GM18951 (cell line): ENCODE results near the gene RGS9.

Experiments used
- POLR2A ChIP-seq: IDR thresholded peaks from 4 replicates; pipeline ENCODE4 v1.6.1; 2011; ENCODE audit warnings: mild to moderate bottlenecking; ENCODE audit not compliant: insufficient read length, insufficient read depth; ENCODE audit errors: extremely low read depth
- in situ Hi-C: fragments of 300-500 bp; cut with MboI; formaldehyde crosslinking; loops from one replicate; pipeline ENCODE4 v1.12.0; 2022; ENCODE audit warnings: low sequenced_read_pairs, mixed read lengths, inconsistent platforms; ENCODE audit not compliant: unreplicated experiment

Gene RGS9

DNA sequence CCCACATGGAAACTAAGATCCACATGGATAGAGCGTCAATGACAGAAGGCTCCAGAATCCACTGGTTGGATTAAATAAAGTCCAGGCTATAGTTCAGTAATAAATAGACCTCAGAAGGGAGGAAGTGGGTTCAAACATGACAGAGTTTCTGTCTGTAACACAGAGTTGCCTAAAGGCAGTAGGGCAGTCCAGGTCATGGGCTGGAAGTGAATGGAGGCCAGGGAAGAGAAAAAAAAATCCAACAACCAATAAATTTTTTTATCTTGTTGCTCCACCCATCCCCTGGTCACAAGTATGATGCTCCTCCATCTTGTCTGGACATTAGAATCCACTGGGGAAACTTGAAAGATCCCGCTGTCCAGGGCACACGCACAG lies 92.4 kb downstream of the RGS9 start:
- in situ Hi-C loops, result no loop called here
- TF ChIP-seq POLR2A, result no peak

DNA sequence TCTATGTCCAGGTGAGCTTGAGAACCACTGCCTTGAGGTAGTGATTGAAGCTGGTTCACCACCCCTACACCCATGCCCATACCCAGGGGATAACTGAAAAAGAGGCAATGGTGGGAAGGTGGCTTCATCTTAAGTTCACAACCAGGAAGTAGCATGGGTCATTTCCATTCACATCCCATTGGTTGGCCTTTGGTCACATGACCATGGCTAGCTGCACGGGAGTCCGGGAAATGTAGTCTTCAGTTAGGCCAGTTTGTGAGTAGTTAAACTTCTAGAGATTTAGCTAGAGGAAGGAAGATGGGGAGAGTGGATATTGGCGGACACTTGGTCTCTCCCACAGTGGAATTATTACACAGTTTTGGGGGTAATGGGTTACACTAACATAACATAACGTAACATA lies 92.9 kb downstream of the RGS9 start:
- in situ Hi-C loops, result no loop called here
- TF ChIP-seq POLR2A, result no peak

DNA sequence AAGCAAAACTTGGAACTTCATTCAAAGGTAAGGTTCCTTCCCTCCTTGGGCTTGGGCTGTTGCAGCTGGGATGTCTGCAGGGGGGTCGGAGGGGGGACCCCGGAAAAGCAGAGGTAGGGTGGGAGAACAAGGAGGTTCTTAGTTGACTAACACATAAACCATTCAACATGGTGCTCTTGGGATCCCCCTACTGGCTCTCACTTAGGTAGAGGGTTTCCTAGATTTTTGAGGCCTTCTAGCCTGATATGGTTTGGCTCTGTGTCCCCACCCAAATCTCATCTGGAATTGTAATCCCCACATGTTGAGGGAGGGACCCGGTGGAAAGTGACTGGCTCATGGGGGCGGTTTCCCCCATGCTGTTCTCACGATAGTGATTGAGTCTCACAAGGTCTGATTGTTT lies 93.9 kb downstream of the RGS9 start:
- in situ Hi-C loops, result no loop called here
- no peak for TF ChIP-seq POLR2A

DNA sequence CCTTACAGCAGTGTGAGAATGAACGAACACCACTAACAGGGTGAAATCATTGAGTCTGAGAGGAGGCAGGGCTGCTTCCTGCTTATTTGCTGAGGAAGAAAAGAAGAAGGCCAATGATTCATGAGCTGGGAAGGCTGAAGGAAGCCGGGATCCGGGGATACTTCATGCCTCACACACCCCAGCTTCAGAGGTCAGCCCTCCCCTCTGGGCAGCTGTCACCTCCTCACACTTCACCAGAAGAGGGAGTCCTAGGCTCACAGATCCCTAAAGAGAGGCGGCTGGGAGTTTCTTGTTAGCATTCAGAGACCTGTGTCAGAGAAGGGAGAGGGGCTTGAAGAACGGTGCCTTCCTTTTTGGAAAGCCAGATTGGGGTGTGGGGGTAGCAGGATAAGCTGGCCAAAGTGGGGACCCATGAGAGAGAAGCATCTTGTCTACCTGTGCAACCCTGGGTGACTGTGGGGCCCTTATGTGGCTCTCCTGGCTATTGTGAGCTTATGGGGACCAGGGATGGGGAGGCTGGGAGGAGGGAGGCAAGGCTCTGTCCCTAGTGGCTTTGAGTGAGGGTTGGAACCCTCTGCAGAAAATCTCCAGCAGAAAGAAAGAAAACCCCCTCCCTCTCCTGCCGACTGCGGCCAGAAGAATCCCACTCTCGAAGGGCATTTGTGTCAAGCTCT lies 94.6 kb downstream of the RGS9 start:
- in situ Hi-C loops, result no loop called here
- TF ChIP-seq POLR2A, result no peak

DNA sequence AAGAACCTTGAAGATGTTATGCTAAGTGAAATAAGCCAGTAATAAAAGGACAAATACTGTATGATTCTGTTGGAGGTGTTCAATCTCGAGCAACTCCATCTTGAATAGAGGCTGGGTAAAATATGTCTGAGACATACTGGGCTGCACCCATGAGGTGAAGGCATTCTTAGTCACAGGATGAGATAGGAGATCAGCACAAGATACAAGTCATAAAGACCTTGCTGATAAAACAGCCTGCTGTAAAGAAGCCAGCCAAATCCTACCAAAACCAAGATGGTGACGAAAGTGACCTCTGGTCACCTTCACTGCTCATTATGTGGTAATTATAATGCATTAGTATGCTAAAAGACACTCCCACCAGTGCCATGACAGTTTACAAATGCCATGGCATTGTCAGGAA lies 98.1 kb downstream of the RGS9 start:
- no peak for TF ChIP-seq POLR2A
- in situ Hi-C loops, result no loop called here

DNA sequence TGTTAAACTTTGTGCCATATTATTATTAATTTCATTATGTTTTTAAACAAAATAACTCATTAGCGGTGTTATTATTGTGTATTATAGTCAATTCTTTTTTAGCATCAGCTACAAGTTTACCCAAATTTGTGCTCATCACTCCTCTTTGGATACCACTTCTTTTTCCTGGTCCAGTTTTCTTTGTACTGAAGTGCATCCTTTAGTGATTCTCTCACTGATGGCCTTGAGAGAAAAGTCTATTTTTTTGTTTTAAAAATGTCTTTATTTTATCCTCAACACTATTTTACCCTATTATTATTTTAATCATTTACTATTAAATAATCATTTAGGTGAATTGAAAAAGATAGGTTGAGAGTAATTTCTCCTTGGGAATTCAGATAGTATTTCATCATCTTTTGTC lies 99.2 kb downstream of the RGS9 start:
- in situ Hi-C loops, result no loop called here
- no peak for TF ChIP-seq POLR2A

DNA sequence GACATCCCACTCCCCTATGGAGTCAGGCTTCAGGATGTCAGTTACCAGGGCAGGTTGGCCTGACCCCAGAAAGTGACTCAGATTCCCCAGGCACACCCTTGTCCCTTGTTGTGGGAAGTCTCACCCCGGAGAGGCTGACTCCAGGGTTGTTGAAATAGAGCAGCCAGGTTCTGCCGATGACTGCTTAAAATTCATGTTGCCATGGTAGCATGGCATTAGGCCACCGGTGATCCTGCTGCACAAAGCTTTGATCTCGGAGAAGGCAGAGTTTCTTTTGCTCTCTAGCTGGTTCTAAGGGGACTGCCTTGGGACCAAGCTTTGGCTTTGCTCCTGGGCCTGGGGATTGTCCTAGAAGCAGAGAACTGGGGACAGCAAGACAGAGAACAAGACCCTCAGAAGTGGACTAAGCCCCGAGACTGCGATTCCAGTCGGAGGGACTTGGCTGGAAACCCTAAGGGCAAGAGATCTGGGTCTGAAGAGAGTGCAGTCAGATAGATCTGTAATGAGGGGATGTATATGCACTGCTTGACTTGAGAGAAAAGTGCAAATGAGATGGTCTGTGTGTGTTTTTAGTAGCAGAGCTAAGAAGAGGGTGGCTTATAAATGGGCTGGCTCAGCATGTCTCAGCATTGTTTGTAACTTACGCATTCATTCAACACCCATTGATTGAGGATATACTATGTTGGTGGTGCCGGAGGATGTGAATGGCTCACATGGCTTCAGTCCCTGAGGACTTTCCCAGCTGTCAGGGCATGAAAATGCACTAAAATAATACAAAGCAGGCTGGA lies 106.9 kb downstream of the RGS9 start:
- in situ Hi-C loops, result no loop called here
- TF ChIP-seq POLR2A, result no peak

DNA sequence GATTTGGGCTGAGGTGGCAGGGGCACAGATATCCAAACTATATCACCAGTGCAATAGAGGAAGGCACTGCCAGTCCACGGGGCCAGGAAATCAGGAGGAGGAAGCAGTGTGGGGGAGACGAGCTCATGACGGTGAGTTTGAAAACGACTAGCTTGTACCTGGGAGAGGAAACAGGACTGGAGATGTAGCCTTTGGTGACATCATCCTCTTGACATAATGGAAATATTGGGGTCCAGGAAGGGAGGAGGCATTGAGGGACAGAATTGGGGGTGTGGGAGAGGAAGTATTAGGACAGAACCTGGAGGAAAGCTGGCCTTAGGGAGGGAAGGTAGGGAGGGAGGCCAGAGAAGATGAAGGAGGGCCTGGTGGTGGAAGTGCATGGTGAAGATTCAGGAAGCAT lies 109.1 kb downstream of the RGS9 start:
- in situ Hi-C loops, result no loop called here
- no peak for TF ChIP-seq POLR2A

DNA sequence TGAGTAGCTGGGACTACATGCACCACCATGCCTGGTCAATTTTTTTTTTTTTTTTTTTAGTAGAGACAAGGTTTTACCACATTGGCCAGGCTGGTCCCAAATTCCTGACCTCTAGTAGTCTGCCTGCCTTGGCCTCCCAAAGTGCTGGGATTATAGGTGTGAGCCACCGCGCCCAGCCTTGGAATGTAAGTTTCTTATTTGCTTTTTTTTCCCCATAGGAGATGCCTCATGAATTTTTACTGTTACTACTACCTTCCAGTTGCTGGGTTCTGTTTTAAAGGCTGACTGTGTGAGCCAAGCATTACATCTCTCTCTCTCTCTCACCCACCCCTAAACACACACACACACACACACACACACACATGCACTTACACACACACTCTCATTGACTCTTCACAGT lies 112.6 kb downstream of the RGS9 start:
- in situ Hi-C loops, result no loop called here
- TF ChIP-seq POLR2A, result no peak

DNA sequence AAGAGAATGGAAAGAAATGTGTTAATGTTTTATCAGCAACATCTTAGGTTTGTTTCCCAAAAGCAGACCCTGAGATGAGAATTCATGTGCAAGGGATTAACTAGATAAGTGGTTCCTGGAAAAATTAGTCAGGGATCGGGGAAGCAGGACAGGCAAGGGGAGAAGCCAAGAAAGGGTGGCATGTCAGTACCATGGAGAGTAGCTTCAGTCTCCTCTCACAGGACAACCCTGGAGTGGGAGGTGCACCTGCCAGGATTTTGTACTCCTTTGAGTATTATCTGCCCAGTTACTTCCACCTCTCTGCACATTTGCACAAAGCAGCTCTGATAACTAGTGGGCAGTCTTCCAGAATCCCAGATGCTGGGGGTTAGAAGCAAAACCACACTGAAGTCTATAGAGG lies 117.0 kb downstream of the RGS9 start:
- no peak for TF ChIP-seq POLR2A
- in situ Hi-C loops, result no loop called here

DNA sequence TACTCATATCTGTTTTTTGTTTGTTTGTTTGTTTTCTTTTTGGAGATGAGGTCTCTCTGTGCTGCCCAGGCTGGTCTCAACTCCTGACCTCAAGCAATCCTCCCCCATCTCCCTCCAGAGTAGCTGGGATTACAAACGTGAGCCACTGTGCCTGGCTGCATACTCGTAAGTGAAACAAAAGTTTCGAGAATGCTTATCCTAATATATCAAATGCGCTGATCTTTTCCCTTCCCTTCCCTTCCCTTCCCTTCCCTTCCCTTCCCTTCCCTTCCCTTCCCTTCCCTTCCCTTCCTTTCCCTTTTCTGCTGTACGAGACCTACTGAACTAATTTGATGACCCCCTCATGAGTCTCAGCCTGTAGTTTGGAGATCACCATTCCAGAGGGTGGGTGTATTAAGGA lies 122.1 kb downstream of the RGS9 start:
- no peak for TF ChIP-seq POLR2A

DNA sequence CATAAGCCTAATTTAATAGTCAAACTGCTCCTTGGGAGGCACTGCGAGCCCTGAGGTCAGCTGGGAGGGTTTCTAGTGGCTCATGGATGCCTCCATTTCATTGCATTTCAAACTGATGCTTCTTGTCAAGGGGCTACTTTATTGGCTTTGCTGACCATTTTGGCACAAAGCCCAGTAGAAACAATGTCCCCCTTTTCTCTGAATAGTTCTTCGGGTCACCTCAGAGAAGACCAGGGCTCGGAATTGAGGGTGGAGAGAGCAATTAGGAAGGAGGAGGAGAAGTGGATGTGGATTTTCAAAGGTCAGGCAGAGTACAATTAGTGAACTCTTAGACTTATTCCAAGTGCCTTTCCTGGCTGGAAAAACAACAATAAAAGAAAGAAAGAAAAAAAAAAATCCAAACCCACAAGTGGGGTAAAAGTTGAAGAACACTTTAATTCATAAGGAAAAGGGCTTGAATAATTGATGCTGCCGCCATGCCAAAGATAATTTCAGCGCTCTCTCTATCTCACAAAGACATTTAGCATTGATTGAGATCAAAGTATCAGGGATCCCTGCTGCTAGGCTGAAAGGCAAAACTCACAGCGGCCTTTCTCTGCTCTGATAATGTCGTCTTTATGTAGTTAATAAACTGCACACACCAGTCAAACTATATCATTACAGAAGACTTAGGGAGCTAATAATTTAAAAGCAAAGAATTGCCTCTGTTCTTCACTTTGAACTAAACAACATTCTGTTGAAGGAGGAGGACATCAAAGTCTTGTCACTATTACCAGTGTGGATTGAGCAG lies 122.7 kb downstream of the RGS9 start:
- in situ Hi-C loops, result no loop called here
- no peak for TF ChIP-seq POLR2A

More for the DNA sequence above, 122.1 kb downstream of the RGS9 start:
- in situ Hi-C loops, result no loop called here

DNA sequence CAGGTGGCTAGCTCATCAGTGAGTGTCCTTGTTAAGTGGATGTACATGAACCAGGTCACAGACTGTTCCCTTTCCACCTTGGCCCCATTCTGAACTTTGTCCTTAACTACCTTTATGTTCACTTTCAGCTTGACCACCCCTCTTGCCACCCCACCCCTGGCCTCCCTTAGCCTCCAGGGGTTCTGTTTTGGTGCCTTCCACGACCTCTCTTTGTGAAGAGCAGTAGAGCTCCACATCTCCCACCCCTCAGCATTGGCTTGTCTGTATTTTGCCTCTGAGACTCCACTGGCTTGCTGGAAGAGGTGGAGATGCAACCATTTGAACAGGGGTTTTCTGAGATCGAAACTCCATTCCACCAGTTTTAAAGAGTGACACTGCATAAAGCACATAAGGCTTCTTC lies 123.5 kb downstream of the RGS9 start:
- in situ Hi-C loops, result no loop called here
- no peak for TF ChIP-seq POLR2A
